ENCODE results near the gene ST3GAL2.
A peak's percentile ranks its signal among the peaks of the same experiment; 100 is the strongest.

The ST3GAL2 gene

DNA sequence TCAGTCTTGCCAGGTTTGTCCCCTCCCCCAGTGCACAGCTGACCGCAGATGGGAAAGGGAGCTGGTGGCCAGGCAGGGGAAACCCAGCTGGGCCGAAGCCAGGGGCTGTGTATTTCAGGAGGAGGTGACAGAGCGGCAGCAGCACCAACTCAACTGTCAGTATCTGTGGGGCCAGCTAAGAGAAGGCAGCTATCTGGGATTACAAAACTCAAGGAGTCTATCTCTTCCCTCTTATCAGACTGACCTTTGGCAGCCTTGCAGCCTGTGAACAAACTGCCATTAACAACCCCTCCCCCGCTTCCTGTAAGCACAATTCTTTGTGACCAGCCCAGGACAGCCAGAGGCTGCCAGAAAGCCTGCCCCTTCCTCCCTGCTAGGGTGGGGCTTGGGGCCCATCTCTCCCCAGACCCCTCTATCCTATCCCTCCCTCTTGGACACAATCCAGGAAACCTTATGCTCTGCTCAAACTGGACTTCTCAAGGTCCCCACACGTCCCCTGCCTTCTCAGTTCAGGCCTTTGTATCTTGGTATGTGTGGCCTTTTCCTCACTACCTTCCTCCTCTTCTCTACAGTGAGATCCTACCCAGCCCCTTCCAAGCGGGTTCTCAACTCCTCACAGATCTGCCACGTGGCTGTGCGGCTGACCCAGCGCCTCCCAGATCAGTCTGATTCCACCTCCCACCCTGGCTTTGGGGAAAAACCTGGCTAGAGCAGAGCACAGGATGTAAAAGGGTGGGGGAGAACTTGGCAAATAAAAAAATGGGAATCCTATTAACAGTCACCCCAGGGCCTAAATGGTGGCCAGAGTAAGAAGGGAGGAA is 10.5 kb downstream of the ST3GAL2 start:
- no peaks in the 10 kb centered on the region for H3K36me3 ChIP-seq (ENCODE audit: control insufficient read depth in 2 of 2, insufficient read depth in 2 of 2, low read length in 2 of 2)
- H3K9ac ChIP-seq (ENCODE audit: low read depth in 1 of 2, low read length in 2 of 2) = peak overlapping the region; percentile 67 to 79
- peak overlapping the region; percentile 94 to 96 for H3K27ac ChIP-seq (ENCODE audit: low read depth in 2 of 2, low read length in 2 of 2)
- peak overlapping the region; percentile 23 to 45 for H3K4me3 ChIP-seq (ENCODE audit: low read length in 2 of 2)
- peaks cover 40 to 44% of the 10 kb centered on the region in 2 donors for H3K4me1 ChIP-seq (ENCODE audit: control insufficient read depth in 2 of 2, insufficient read depth in 2 of 2, low read length in 2 of 2)
- no peaks in the 10 kb centered on the region for H3K27me3 ChIP-seq (ENCODE audit: control insufficient read depth in 2 of 2, insufficient read depth in 2 of 2, low read length in 2 of 2)
- H3K9me3 ChIP-seq (ENCODE audit: control insufficient read depth in 2 of 2, low read length in 2 of 2) = no peaks in the 10 kb centered on the region

DNA sequence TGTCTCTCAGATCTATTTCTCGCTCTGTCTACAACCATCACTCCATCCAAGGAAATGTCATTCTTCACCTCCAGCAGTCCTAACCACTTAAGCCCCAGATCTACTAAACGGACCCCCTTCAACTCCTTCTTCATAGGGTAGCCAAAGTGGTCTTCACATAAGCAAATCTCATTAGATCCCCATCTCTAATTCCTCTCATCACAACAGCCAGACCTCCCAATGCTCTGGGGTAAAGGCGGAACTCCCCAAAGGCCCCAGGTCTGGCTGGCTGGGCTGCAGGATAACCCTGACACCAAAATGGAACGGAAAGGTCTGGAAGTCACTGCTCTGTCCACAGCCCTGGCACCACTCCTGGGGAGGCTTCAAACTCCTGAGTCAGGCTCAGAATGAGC is 11.1 kb downstream of the ST3GAL2 start:
- Histone ChIP-seq H3K9me3 (ENCODE audit: control insufficient read depth in 2 of 2, low read length in 2 of 2) (no peaks in the 10 kb centered on the region), H3K27me3 (ENCODE audit: control insufficient read depth in 2 of 2, insufficient read depth in 2 of 2, low read length in 2 of 2) (no peaks in the 10 kb centered on the region), H3K4me1 (ENCODE audit: control insufficient read depth in 2 of 2, insufficient read depth in 2 of 2, low read length in 2 of 2) (peaks cover 36 to 38% of the 10 kb centered on the region in 2 donors), H3K27ac (ENCODE audit: low read depth in 2 of 2, low read length in 2 of 2) (peak overlapping the region; percentile 94 to 96), H3K4me3 (ENCODE audit: low read length in 2 of 2) (peak overlapping the region; percentile 23 to 45), H3K36me3 (ENCODE audit: control insufficient read depth in 2 of 2, insufficient read depth in 2 of 2, low read length in 2 of 2) (no peaks in the 10 kb centered on the region), H3K9ac (ENCODE audit: low read depth in 1 of 2, low read length in 2 of 2) (peak overlapping the region; percentile 67 to 79)

DNA sequence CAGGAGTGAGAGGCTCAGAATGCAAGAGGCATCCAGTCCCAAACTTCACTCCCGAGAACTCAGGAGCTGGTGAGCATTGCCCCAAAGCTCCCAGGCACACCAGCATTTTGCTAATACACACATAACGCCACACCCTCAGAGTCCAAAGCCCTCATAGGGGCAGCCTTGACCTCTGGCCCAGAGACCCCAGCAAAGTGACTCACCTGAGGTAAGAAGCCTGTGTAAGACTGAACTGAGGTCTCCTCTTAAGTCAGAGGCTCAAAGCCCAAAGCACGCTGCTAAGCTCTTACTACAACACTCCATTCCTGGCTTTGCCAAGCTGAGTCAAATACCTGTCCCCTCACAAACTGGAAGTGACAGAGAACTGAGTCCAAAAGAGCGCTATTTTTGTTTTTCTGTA is 16.4 kb downstream of the ST3GAL2 start:
- no peak overlapping the region for H3K4me3 ChIP-seq (ENCODE audit: low read length in 2 of 2)
- H3K27me3 ChIP-seq (ENCODE audit: control insufficient read depth in 2 of 2, insufficient read depth in 2 of 2, low read length in 2 of 2) = no peaks in the 10 kb centered on the region
- peak overlapping the region; percentile 5 to 8 for H3K9ac ChIP-seq (ENCODE audit: low read depth in 1 of 2, low read length in 2 of 2)
- peaks cover 10 to 13% of the 10 kb centered on the region in 2 donors for H3K4me1 ChIP-seq (ENCODE audit: control insufficient read depth in 2 of 2, insufficient read depth in 2 of 2, low read length in 2 of 2)
- H3K36me3 ChIP-seq (ENCODE audit: control insufficient read depth in 2 of 2, insufficient read depth in 2 of 2, low read length in 2 of 2) = no peaks in the 10 kb centered on the region
- no peak overlapping the region for H3K27ac ChIP-seq (ENCODE audit: low read depth in 2 of 2, low read length in 2 of 2)
- H3K9me3 ChIP-seq (ENCODE audit: control insufficient read depth in 2 of 2, low read length in 2 of 2) = no peaks in the 10 kb centered on the region

DNA sequence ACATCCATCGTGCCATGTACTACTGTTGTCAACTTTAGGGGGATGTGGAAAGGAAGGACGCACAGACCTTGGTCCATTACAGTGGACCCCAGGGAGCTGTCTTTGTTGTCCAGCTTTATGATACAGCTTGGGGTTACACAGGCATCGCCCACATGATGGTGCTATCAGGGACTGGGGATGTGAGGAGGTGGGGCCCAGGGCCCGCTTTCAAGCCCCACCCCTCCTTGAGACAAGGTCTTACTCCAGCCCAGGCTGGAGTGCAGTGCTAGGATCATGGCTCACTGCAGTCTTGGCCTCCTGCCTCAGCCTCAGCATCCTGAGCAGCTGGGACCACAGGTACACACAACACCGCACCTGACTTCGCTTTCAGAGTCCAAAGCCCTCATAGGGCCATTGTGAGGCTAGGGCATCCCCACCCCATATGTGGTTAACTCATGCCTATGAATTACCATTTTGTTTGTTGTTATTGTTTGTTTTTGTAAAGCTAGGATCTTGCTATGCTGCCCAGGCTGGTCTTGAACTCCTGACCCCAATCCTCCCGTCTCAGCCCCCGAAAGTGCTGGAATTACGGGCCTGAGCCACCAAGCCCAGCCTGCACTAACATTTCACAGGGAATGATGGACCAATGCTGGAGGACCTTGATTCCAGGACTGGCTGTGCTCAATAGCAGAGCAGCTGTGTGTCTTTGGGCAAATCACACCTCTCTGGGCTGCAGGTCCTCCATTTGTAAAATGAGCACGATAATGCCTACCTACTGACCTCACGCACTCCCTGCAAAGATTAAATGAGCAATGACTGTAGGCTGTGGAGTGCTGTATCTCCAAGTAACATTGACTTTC is 17.2 kb downstream of the ST3GAL2 start:
- Histone ChIP-seq H3K27ac (ENCODE audit: low read depth in 2 of 2, low read length in 2 of 2) (no peak overlapping the region), H3K27me3 (ENCODE audit: control insufficient read depth in 2 of 2, insufficient read depth in 2 of 2, low read length in 2 of 2) (no peaks in the 10 kb centered on the region), H3K4me1 (ENCODE audit: control insufficient read depth in 2 of 2, insufficient read depth in 2 of 2, low read length in 2 of 2) (peaks cover 13 to 19% of the 10 kb centered on the region in 2 donors), H3K36me3 (ENCODE audit: control insufficient read depth in 2 of 2, insufficient read depth in 2 of 2, low read length in 2 of 2) (no peaks in the 10 kb centered on the region), H3K4me3 (ENCODE audit: low read length in 2 of 2) (no peak overlapping the region), H3K9ac (ENCODE audit: low read depth in 1 of 2, low read length in 2 of 2) (no peak overlapping the region), H3K9me3 (ENCODE audit: control insufficient read depth in 2 of 2, low read length in 2 of 2) (no peaks in the 10 kb centered on the region)

DNA sequence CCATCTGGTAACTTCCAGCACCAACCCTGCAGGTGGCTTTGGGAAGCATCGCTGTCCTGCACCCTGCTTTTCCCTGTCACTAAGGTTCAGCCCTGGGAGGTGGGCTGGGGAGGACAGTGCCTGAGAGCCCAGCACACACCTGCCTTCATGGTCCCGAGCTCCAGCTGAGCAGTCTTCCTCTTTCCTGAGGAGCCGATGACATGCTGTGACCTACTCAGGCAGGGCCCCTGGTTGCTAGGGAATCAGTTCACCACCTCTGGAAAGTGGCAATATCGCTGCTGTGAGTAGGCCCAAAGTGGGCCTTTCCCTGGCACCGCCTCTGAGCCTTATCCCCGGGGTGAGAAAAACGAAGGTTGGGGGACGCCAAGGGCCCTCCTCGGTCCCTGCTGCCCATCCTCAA is 17.9 kb downstream of the ST3GAL2 start:
- Histone ChIP-seq H3K9ac (ENCODE audit: low read depth in 1 of 2, low read length in 2 of 2) (peak overlapping the region in 1 of 2 donors; percentile 32), H3K4me1 (ENCODE audit: control insufficient read depth in 2 of 2, insufficient read depth in 2 of 2, low read length in 2 of 2) (peaks cover 13 to 21% of the 10 kb centered on the region in 2 donors), H3K27ac (ENCODE audit: low read depth in 2 of 2, low read length in 2 of 2) (no peak overlapping the region)

DNA sequence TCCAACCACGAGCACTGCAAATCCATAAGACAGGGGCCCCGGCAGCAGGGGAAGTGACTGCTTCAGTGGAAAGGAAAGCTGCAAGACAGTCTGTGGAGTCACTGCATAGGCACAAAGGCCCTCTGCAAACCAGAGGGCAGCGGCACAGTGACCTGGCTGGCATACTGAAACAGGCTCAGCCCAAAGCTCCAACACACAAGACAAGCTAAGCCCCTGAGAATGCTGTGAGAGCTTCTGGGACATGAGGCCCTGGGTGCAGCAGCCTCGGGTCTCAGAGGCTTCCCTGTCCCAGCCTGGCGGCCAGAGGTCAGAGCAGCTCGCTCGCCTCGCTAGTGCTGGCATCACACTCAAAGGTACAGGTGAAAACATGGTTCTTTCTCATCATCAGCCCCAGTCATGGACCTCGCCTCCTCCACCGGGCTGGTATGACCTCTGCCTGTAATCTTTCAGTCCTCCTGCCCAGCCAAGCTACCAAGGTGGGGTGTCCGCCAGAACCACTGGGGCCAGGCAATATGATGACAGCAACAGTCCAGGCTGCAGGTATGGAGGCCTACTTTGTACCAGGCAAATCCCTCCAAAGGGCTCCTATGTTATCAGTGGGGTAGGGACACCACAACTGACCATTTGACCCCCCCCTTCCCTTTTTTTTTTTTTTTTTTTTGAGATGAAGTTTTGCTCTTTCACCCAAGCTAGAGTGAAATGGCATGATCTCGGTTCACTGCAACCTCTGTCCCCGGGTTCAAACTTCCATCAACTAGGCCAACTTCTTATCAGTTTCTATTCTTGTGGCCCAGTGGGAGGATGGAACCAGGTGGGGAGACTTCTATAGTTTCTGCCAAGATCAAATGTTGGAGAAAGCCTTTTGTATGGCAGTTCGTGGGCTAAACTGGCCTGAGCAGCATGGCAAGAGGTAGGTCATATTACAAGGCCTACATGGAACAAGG is 19.2 kb downstream of the ST3GAL2 start:
- no peaks in the 10 kb centered on the region for H3K27me3 ChIP-seq (ENCODE audit: control insufficient read depth in 2 of 2, insufficient read depth in 2 of 2, low read length in 2 of 2)
- no peaks in the 10 kb centered on the region for H3K9me3 ChIP-seq (ENCODE audit: control insufficient read depth in 2 of 2, low read length in 2 of 2)
- no peak overlapping the region for H3K27ac ChIP-seq (ENCODE audit: low read depth in 2 of 2, low read length in 2 of 2)
- no peaks in the 10 kb centered on the region for H3K36me3 ChIP-seq (ENCODE audit: control insufficient read depth in 2 of 2, insufficient read depth in 2 of 2, low read length in 2 of 2)
- peaks cover 13 to 21% of the 10 kb centered on the region in 2 donors for H3K4me1 ChIP-seq (ENCODE audit: control insufficient read depth in 2 of 2, insufficient read depth in 2 of 2, low read length in 2 of 2)
- H3K4me3 ChIP-seq (ENCODE audit: low read length in 2 of 2) = no peak overlapping the region
- H3K9ac ChIP-seq (ENCODE audit: low read depth in 1 of 2, low read length in 2 of 2) = no peak overlapping the region

More for the DNA sequence above, 17.9 kb downstream of the ST3GAL2 start:
- Histone ChIP-seq H3K4me3 (ENCODE audit: low read length in 2 of 2) (no peak overlapping the region), H3K36me3 (ENCODE audit: control insufficient read depth in 2 of 2, insufficient read depth in 2 of 2, low read length in 2 of 2) (no peaks in the 10 kb centered on the region), H3K27me3 (ENCODE audit: control insufficient read depth in 2 of 2, insufficient read depth in 2 of 2, low read length in 2 of 2) (no peaks in the 10 kb centered on the region), H3K9me3 (ENCODE audit: control insufficient read depth in 2 of 2, low read length in 2 of 2) (no peaks in the 10 kb centered on the region)

DNA sequence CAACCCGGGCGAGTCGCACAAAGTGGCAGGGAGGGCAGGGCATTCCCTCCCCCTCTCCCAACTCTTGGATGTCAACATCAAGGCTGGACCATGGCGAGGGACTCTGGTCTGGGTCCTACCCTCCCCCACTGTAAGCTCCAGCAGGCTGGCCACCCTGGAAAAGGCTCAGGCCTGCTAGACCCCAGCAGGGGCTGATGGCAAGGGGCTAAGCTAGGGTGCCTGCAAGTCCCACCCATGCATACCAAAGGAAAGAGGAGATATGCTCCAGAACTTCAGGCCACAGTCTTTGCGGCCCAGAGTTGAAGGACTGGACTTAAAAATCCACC is 19.9 kb downstream of the ST3GAL2 start:
- peaks cover 13 to 21% of the 10 kb centered on the region in 2 donors for H3K4me1 ChIP-seq (ENCODE audit: control insufficient read depth in 2 of 2, insufficient read depth in 2 of 2, low read length in 2 of 2)
- no peaks in the 10 kb centered on the region for H3K36me3 ChIP-seq (ENCODE audit: control insufficient read depth in 2 of 2, insufficient read depth in 2 of 2, low read length in 2 of 2)
- H3K27ac ChIP-seq (ENCODE audit: low read depth in 2 of 2, low read length in 2 of 2) = no peak overlapping the region

DNA sequence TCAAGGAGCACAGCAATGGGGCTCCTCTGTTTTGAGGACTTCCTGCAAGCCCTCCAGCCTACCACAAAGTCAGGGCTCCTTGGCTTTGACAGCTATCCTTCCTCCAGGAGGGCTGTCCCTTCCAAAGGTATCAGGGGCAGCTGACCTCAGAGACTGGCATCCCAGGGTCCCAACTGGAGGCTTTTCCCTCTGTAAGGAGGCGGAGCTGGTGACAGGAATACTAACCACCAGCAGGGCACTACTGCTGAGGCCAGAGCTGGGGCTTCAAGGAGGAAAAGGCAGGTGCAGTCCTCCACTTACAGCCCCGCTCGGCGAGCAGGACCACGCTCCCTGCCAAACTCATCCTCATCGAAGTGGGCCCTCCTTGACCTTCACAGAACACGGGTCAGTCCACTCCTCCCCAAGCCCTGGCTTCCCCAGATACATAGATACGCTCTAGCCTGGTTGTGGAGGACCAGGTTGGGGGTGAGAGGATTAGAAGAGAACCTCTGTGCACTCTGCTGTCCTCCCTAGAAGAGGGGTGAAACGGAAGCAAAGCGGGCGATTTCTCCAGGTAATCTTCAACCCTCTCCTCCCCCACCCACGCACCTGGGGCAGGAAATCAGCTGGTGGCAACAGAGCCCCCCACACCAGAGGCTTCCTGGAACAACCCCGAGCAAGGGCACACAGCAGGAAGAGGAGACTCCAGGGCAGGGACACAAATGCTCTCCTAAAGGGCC is 20.5 kb downstream of the ST3GAL2 start:
- H3K27ac ChIP-seq (ENCODE audit: low read depth in 2 of 2, low read length in 2 of 2) = no peak overlapping the region
- no peak overlapping the region for H3K4me3 ChIP-seq (ENCODE audit: low read length in 2 of 2)
- H3K9me3 ChIP-seq (ENCODE audit: control insufficient read depth in 2 of 2, low read length in 2 of 2) = no peaks in the 10 kb centered on the region
- H3K4me1 ChIP-seq (ENCODE audit: control insufficient read depth in 2 of 2, insufficient read depth in 2 of 2, low read length in 2 of 2) = peaks cover 13 to 21% of the 10 kb centered on the region in 2 donors
- H3K27me3 ChIP-seq (ENCODE audit: control insufficient read depth in 2 of 2, insufficient read depth in 2 of 2, low read length in 2 of 2) = no peaks in the 10 kb centered on the region
- no peak overlapping the region for H3K9ac ChIP-seq (ENCODE audit: low read depth in 1 of 2, low read length in 2 of 2)
- no peaks in the 10 kb centered on the region for H3K36me3 ChIP-seq (ENCODE audit: control insufficient read depth in 2 of 2, insufficient read depth in 2 of 2, low read length in 2 of 2)

More for the DNA sequence above, 19.9 kb downstream of the ST3GAL2 start:
- no peak overlapping the region for H3K4me3 ChIP-seq (ENCODE audit: low read length in 2 of 2)
- no peaks in the 10 kb centered on the region for H3K9me3 ChIP-seq (ENCODE audit: control insufficient read depth in 2 of 2, low read length in 2 of 2)
- no peaks in the 10 kb centered on the region for H3K27me3 ChIP-seq (ENCODE audit: control insufficient read depth in 2 of 2, insufficient read depth in 2 of 2, low read length in 2 of 2)
- no peak overlapping the region for H3K9ac ChIP-seq (ENCODE audit: low read depth in 1 of 2, low read length in 2 of 2)

DNA sequence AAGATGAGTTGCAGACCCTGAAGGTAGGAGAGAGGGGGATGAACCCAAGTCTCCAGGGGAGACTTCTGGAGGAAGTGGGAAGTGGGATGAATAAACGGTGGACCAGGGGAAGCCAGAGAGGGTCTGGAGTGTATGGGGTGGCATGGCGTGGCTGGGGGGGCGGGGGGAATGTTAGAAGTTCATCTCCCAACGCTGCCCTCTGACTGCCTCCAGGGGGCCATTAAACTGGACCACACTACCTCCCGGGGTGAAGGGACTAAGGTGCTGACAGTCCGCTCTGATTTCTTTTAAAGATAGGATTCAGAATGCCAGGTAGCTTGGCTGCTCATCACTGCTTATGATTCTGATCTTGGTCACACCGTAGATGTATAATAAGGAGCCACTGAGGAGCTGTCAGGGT is 21.2 kb downstream of the ST3GAL2 start:
- H3K27ac ChIP-seq (ENCODE audit: low read depth in 2 of 2, low read length in 2 of 2) = peak overlapping the region in 1 of 2 donors; percentile 48
- no peak overlapping the region for H3K4me3 ChIP-seq (ENCODE audit: low read length in 2 of 2)
- no peaks in the 10 kb centered on the region for H3K9me3 ChIP-seq (ENCODE audit: control insufficient read depth in 2 of 2, low read length in 2 of 2)
- H3K4me1 ChIP-seq (ENCODE audit: control insufficient read depth in 2 of 2, insufficient read depth in 2 of 2, low read length in 2 of 2) = peaks cover 12 to 21% of the 10 kb centered on the region in 2 donors
- H3K27me3 ChIP-seq (ENCODE audit: control insufficient read depth in 2 of 2, insufficient read depth in 2 of 2, low read length in 2 of 2) = no peaks in the 10 kb centered on the region
- H3K36me3 ChIP-seq (ENCODE audit: control insufficient read depth in 2 of 2, insufficient read depth in 2 of 2, low read length in 2 of 2) = no peaks in the 10 kb centered on the region
- H3K9ac ChIP-seq (ENCODE audit: low read depth in 1 of 2, low read length in 2 of 2) = no peak overlapping the region

Data from mucosa of rectum (tissue), 2 donors.